Heart right ventricle (tissue), 16 donors: ENCODE measurements around the gene CCDC122. TPM values are rescaled to one million over a fixed set of nuclear protein-coding genes. Genes with fewer than 3 reads are reported as not detected.
"Not testable (repeated sequence)": the region's sequence is repeated elsewhere in the genome, so short reads cannot be mapped to it uniquely, and the experiment has no call there.

Experiments
- ATAC-seq, 8 donors: fragments of 200-7000 bp; cut with Tn5 transposase; one replicate each; pipeline ENCODE4 v1.9.1; 2020; ENCODE audit warnings: mild to moderate bottlenecking in 8 of 8, moderate library complexity in 8 of 8, moderate number of reproducible peaks in 1 of 8
- DNase-seq, 2 donors: peaks; one replicate each; pipeline ENCODE4 v3.0.0-alpha.2; 2020
- H3K27ac ChIP-seq, 10 donors: fragments of 200-600 bp; sonication (generic) in 2 of 10; one replicate each; pipeline versions ENCODE4 v1.5.0 to v1.8.0; 2020 to 2022; ENCODE audit warnings: mild to moderate bottlenecking in 3 of 10
- H3K27me3 ChIP-seq, 7 donors: fragments of 200-600 bp; one replicate each; pipeline ENCODE4 v1.8.0; 2021 to 2022; ENCODE audit warnings: mild to moderate bottlenecking in 2 of 7
- H3K36me3 ChIP-seq, 9 donors: fragments of 200-600 bp; sonication (generic) in 1 of 9; one replicate each; pipeline versions ENCODE4 v1.5.0 to v1.8.0; 2020 to 2022; ENCODE audit warnings: mild to moderate bottlenecking in 2 of 9
- H3K4me1 ChIP-seq, 9 donors: fragments of 200-600 bp; sonication (generic) in 1 of 9; one replicate each; pipeline versions ENCODE4 v1.5.0 to v1.8.0; 2020 to 2022; ENCODE audit warnings: mild to moderate bottlenecking in 4 of 9
- H3K4me3 ChIP-seq, 10 donors: fragments of 200-600 bp; sonication (generic) in 2 of 10; one replicate each; pipeline versions ENCODE4 v1.5.0 to v1.8.0; 2020 to 2022; ENCODE audit warnings: mild to moderate bottlenecking in 7 of 10, moderate library complexity in 2 of 10
- H3K9me3 ChIP-seq, 11 donors: fragments of 200-600 bp in 10 of 11; sonication (generic) in 2 of 11; one replicate each; pipeline versions ENCODE4 v1.5.0 to v1.8.0; 2013 to 2022; ENCODE audit warnings: mild to moderate bottlenecking in 2 of 11, control low read depth in 1 of 11, moderate library complexity in 1 of 11
- WGBS, 2 donors: extraction: QIAGEN DNeasy Blood & Tissue Kit; methylation state at CpG; one replicate each; pipeline ENCODE4 v1.1.7; 2013; ENCODE audit warnings: inconsistent platforms in 1 of 2; 5-methylcytosine and 5-hydroxymethylcytosine counted together
- intact Hi-C, 10 donors: fragments of 100-400 bp; cut with DNase I; formaldehyde crosslinking; loops; one replicate each; pipeline versions ENCODE4 v1.11.1 to v1.14.2; 2022
- polyA plus RNA-seq, 2 donors: library from polyadenylated mRNA; stranded (reverse); fragments of 200-250 nt; gene quantifications; one replicate each; pipeline ENCODE4 v1.2.3, GENCODE V29; 2013
- total RNA-seq, 10 donors: library from RNA; stranded (reverse); fragmentation: NEBNext Ultra II Directional in 3 of 10; extraction: Animal tissue kit (Norgen Biotek cat#: 25700) in 3 of 10; gene quantifications; one replicate each; pipeline versions ENCODE4 v1.2.1 to v1.2.4, GENCODE V29; 2021 to 2023
- TF ChIP-seq, protein P1 (sequence below), 9 donors: fragments of 200-600 bp; sonication (generic) in 2 of 9; IDR thresholded peaks; one replicate each; pipeline versions ENCODE4 v1.5.0 to v1.8.0; 2021 to 2022; ENCODE audit warnings: antibody characterized with exemption in 9 of 9, mild to moderate bottlenecking in 5 of 9, moderate library complexity in 1 of 9
- donor health status: Arrhythmogenic right ventricular cardiomyopathy.
- donor health status: ischemic (EF 13 %, LVEDD 7.1; RV severe dilation, severe dysfunction).
- donor health status: healthy with polysubstance abuse.
- donor health status: DM: no; HTN: yes; CAD: no.
- donor health status: DM: no; HTN: no; CAD: no.
- donor health status: ischemic (EF 25% LVEDD 6.9; RV normal size, moderate dysfunction).
- donor health status: ischemic (EF 25% LVEDD 5.7; RV mildly dilated, moderate dysfunction).
- donor health status: healthy.
- donor health status: DM: yes; HTN: yes; CAD: no.
- donor health status: Ischemic cardiomyopathy.
- donor health status: ischemic (EF 35%, LVEDD 5.7; RV mildly dilated, moderate dysfunction).
- donor health status: nonischemic (EF 11% LVEDD 7.7; RV severe dilation, severe dysfunction).
- donor health status: DM: yes; HTN: yes; CAD: no.
- donor health status: PGD.
- donor health status: ischemic (EF 29% LVEDD 5.4; RV normal size, mild dysfunction).
- donor health status: nonischemic (EF 23%, LVEDD 6.1; RV moderate dilation, normal function).

The CCDC122 gene
- total and polyA plus RNA-seq, 12 donors: 1.6 to 16.0 (median 7.3) TPM

DNA sequence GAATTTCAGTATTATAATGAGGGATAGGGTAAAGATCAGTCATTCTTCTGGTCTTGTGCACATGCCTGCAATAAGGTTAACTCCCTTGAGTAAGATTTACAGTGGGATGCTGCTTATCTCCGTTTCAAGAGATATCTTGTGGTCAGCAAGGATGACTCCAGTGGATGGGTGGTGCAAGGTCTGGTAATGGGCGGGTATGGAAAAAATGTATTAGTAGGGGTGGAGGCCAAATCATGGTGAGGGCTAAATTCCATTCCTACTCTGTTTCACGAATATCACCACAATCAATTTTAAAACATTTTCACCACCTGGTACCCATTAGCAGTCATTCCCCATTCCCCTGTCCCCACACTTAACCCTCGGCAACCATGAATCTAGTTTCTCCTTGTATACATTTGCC, 40.6 kb downstream of the CCDC122 start:
- DNase-seq (no peak), ATAC-seq (no peak)
- Histone ChIP-seq H3K36me3 (no peaks in the 10 kb centered on the region), H3K9me3 (peaks cover 0 to 4% (median 0%) of the 10 kb centered on the region in 11 donors), H3K27ac (no peak overlapping the region), H3K27me3 (no peaks in the 10 kb centered on the region), H3K4me3 (no peak overlapping the region), H3K4me1 (no peaks in the 10 kb centered on the region)
- intact Hi-C loops: no loop called here
- TF ChIP-seq, protein P1, sequence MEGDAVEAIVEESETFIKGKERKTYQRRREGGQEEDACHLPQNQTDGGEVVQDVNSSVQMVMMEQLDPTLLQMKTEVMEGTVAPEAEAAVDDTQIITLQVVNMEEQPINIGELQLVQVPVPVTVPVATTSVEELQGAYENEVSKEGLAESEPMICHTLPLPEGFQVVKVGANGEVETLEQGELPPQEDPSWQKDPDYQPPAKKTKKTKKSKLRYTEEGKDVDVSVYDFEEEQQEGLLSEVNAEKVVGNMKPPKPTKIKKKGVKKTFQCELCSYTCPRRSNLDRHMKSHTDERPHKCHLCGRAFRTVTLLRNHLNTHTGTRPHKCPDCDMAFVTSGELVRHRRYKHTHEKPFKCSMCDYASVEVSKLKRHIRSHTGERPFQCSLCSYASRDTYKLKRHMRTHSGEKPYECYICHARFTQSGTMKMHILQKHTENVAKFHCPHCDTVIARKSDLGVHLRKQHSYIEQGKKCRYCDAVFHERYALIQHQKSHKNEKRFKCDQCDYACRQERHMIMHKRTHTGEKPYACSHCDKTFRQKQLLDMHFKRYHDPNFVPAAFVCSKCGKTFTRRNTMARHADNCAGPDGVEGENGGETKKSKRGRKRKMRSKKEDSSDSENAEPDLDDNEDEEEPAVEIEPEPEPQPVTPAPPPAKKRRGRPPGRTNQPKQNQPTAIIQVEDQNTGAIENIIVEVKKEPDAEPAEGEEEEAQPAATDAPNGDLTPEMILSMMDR (IDR thresholded peaks at IDR 0.05): no peak
- WGBS, 2 donors: 75 to 76% methylated on average over 4 of the region's 4 CpGs

DNA sequence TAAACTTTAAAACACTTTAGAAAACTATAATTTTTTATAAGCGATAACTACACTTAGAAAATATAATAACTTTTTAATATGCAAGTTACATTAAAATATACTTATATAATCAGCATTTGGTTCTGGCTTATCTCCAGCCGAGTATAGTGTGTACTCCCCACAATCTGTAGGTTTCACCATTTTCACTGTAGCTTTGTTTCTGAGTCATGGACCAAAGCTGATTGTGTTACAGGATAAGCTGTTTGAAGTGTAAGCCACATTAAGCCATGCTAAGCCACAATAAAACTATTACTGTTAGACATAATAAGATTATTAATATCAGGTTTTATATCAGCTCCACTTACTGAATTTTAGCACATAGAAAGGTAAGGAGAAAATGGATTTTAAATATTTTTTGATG, 43.8 kb downstream of the CCDC122 start:
- H3K4me3 ChIP-seq: no peak overlapping the region
- DNase-seq (no peak), ATAC-seq (no peak)
- intact Hi-C loops: no loop called here
- 66 to 88% methylated on average over 2 of the region's 2 CpGs for WGBS, 2 donors
- no peak overlapping the region for H3K27ac ChIP-seq
- TF ChIP-seq, protein P1 (IDR thresholded peaks at IDR 0.05): no peak
- H3K9me3 ChIP-seq: peaks cover 0 to under 1% (median 0%) of the 10 kb centered on the region in 11 donors
- peaks cover 0 to 11% (median 0%) of the 10 kb centered on the region in 9 donors for H3K4me1 ChIP-seq
- H3K36me3 ChIP-seq: no peaks in the 10 kb centered on the region
- H3K27me3 ChIP-seq: no peaks in the 10 kb centered on the region

DNA sequence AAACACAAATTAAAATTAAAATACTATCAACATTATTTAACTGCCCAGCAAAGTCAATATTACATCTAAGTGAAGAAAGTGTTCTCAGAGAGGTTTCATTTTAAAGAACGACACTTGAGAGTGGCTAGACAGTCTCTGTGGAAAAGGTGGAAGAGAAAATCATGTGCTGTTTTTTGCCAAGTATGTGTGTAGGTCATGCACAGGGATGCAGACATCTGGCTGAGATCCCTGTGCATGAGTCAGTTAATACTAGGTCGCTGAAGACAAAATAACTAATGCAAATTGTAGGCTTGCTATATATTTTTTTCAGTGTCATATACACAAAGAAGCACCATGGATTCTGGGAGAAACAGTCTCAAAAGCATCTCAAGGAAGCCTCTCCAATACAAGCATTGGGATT, 48.5 kb downstream of the CCDC122 start:
- Histone ChIP-seq H3K9me3 (no peaks in the 10 kb centered on the region), H3K36me3 (no peaks in the 10 kb centered on the region), H3K4me1 (peaks cover 0 to 11% (median 0%) of the 10 kb centered on the region in 9 donors), H3K27me3 (no peaks in the 10 kb centered on the region), H3K27ac (peak overlapping the region in 1 of 10 donors; percentile 29), H3K4me3 (no peak overlapping the region)
- 66 to 81% methylated on average over 2 of the region's 2 CpGs for WGBS, 2 donors
- ATAC-seq (no peak), DNase-seq (no peak)
- TF ChIP-seq, protein P1 (IDR thresholded peaks at IDR 0.05): no peak
- intact Hi-C loops: no loop called here

DNA sequence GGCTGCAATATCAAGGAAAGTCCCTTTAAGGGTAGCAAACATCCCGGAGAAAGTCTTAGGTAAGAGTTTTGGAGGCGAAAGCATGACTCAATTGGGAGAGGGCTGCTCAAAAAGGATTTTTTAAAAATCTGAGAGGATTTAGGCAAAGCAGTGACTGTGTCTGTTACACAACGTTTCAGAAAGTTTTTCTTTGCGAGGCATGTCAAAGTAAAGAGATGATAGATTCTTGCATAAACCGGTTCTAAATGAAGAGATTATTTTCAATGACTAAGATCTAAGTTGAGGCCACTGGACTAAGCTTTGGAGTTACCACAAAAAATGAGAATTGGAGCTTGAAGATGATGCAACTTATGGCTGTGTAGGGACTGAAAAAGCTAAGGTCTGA, 49.1 kb downstream of the CCDC122 start:
- H3K36me3 ChIP-seq: no peaks in the 10 kb centered on the region
- ATAC-seq (no peak), DNase-seq (no peak)
- intact Hi-C loops: no loop called here
- peaks cover 0 to 11% (median 0%) of the 10 kb centered on the region in 9 donors for H3K4me1 ChIP-seq
- no peak overlapping the region for H3K27ac ChIP-seq
- TF ChIP-seq, protein P1 (IDR thresholded peaks at IDR 0.05): no peak
- H3K9me3 ChIP-seq: no peaks in the 10 kb centered on the region
- H3K4me3 ChIP-seq: no peak overlapping the region
- WGBS, 2 donors: 68 to 77% methylated on average over 5 of the region's 5 CpGs
- no peaks in the 10 kb centered on the region for H3K27me3 ChIP-seq

DNA sequence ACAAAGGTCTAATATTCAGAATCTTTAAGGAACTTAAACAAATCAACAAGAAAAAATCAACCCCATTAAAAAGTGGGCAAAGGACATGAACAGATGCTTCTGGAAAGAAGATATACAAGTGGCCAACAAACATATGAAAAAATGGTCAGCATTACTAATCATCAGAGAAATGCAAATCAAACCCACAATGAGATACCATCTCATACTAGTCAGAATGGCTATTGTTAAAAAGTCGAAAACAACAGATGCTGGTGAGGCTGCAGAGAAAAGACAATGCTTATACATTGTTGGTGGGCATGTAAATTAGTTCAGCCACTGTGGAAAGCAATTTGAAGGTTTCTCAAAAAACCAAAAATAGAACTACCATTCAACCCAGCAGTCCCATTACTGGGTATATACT, 54.9 kb downstream of the CCDC122 start:
- 87 to 90% methylated on average over 1 of the region's 1 CpG for WGBS, 2 donors
- DNase-seq, intact Hi-C loops, H3K4me3 ChIP-seq, H3K27ac ChIP-seq, H3K27me3 ChIP-seq, H3K9me3 ChIP-seq, H3K36me3 ChIP-seq, ATAC-seq, H3K4me1 ChIP-seq: not testable (repeated sequence)
